HepG2 (cell line): ENCODE data around the gene CCT7. TPM values are rescaled to one million over a fixed set of nuclear protein-coding genes. Genes with fewer than 3 reads are reported as not detected.

Experiments used
- AGO1 ChIP-seq: fragments of 200-400 bp; formaldehyde crosslinking; IDR thresholded peaks from 2 replicates; pipeline ENCODE4 v1.6.1; 2017; ENCODE audit warnings: mild to moderate bottlenecking, low read depth, low read length, moderate library complexity; ENCODE audit not compliant: poor library complexity, severe bottlenecking
- CEBPG ChIP-seq: IDR thresholded peaks from 2 replicates; pipeline ENCODE4 v1.6.1; 2016
- FOXC1 ChIP-seq: sonication (generic); formaldehyde crosslinking; IDR thresholded peaks from 2 replicates; pipeline ENCODE4 v1.8.0; 2022; ENCODE audit warnings: mild to moderate bottlenecking, missing genetic modification reagents, borderline replicate concordance
- NCOA1 ChIP-seq: sonication (generic); formaldehyde crosslinking; IDR thresholded peaks from 2 replicates; pipeline ENCODE4 v1.9.0; 2021; ENCODE audit warnings: missing genetic modification reagents
- SALL1 ChIP-seq: sonication (generic); formaldehyde crosslinking; IDR thresholded peaks from 2 replicates; pipeline ENCODE4 v1.8.0; 2022; ENCODE audit warnings: mild to moderate bottlenecking, missing genetic modification reagents
- SAP130 ChIP-seq: IDR thresholded peaks from 2 replicates; pipeline ENCODE4 v1.6.1; 2016; ENCODE audit warnings: low read depth
- SRSF1 ChIP-seq: fragments of 200-400 bp; formaldehyde crosslinking; optimal IDR thresholded peaks from 2 replicates; pipeline ENCODE3; 2017; ENCODE audit warnings: mild to moderate bottlenecking, low read depth, low read length, moderate library complexity
- TOE1 ChIP-seq: sonication (generic); formaldehyde crosslinking; IDR thresholded peaks from 2 replicates; pipeline ENCODE4 v1.4.0; 2020; ENCODE audit warnings: mild to moderate bottlenecking, missing genetic modification reagents
- ZMYM4 ChIP-seq: sonication (generic); formaldehyde crosslinking; IDR thresholded peaks from 2 replicates; pipeline ENCODE4 v1.8.1; 2023; ENCODE audit warnings: mild to moderate bottlenecking, missing genetic modification reagents
- ZNF331 ChIP-seq: sonication (generic); formaldehyde crosslinking; IDR thresholded peaks from 2 replicates; pipeline ENCODE4 v1.4.0; 2020; ENCODE audit warnings: missing genetic modification reagents
- ZNF614 ChIP-seq: IDR thresholded peaks from 2 replicates; pipeline ENCODE4 v1.6.1; 2018; ENCODE audit warnings: missing biosample characterization, missing genetic modification reagents, inconsistent platforms, borderline replicate concordance
- ZNF839 ChIP-seq: sonication (generic); formaldehyde crosslinking; IDR thresholded peaks from 2 replicates; pipeline ENCODE4 v1.4.0; 2020; ENCODE audit warnings: missing genetic modification reagents, mild to moderate bottlenecking, borderline replicate concordance
- ZNF883 ChIP-seq: sonication (generic); formaldehyde crosslinking; IDR thresholded peaks from 2 replicates; pipeline ENCODE4 v1.5.1; 2020; ENCODE audit warnings: mild to moderate bottlenecking, missing genetic modification reagents; ENCODE audit errors: not compliant biosample characterization
- polyA plus RNA-seq, 8 experiments: library from polyadenylated mRNA; depleted of rRNA in 3 of 8; stranded (reverse) in 7 of 8; unstranded in 1 of 8; fragments of >200 nt; fragmentation: Illumina TruSeq in 4 of 8; extraction: Trizol in 4 of 8; gene quantifications; 2 replicates each; pipeline versions ENCODE4 v1.2.1 to v1.2.3, GENCODE V29; 2011 to 2016; ENCODE audit warnings: low read depth in 4 of 8, missing spikeins in 1 of 8, mixed read lengths in 1 of 8; ENCODE audit not compliant: insufficient read depth in 1 of 8
- total RNA-seq, 5 experiments: library from RNA; depleted of rRNA; stranded (reverse); fragments of >200 nt; fragmentation: Illumina TruSeq; extraction: Trizol; gene quantifications; 2 replicates each; pipeline ENCODE4 v1.2.3, GENCODE V29; 2016; ENCODE audit warnings: low read depth in 1 of 5
- TF ChIP-seq, protein P1 (sequence below): sonication (generic); formaldehyde crosslinking; IDR thresholded peaks from 2 replicates; pipeline ENCODE4 v1.5.0; 2020; ENCODE audit warnings: mild to moderate bottlenecking, missing genetic modification reagents, moderate library complexity
- TF ChIP-seq, protein P2 (sequence below): sonication (generic); formaldehyde crosslinking; IDR thresholded peaks from 2 replicates; pipeline ENCODE4 v1.5.1; 2020; ENCODE audit warnings: missing genetic modification reagents, mild to moderate bottlenecking, borderline replicate concordance
- TF ChIP-seq, protein P3 (sequence below): sonication (generic); formaldehyde crosslinking; IDR thresholded peaks from 2 replicates; pipeline ENCODE4 v1.5.0; 2020; ENCODE audit warnings: mild to moderate bottlenecking, missing genetic modification reagents, borderline replicate concordance
- TF ChIP-seq, protein P4 (sequence below): sonication (generic); formaldehyde crosslinking; IDR thresholded peaks from 2 replicates; pipeline ENCODE4 v1.4.0; 2020; ENCODE audit warnings: missing genetic modification reagents

CCT7 gene
- total and polyA plus RNA-seq, 2 of the 13 experiments (the other 11 are each of a cell fraction or from before 2014, with no cell fraction given), result 347 to 517 TPM

DNA sequence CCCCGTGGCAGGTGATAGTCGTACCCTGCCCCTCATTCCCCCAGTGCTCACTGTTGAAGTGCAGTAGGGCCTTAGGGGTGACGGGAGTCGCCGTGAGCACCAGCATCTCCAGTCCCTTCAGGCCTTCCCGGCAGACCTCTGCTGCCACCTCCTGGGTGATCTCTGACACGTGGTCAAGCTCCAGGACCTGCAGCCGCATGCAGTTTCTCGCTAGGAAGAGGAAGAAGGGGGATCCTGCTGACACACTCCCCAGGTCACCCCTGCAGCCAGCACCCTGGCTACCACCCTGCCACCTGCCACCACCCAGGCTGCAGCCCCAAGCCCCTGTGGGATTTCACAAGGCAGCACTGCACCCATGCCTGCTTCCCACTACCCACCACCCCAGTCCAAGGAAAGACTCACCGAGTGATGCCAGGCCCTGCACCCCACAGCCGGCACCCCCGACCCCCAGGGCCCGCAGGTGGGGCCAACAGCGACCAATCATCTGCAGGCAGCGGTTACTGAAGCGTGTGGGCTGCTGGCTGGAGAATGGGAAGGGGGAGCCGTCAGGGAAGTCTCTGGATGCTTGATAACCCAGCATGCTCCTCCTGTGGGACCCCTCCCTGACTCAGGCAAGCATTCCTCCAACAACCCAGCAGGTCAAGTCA lies 26.4 kb downstream of the CCT7 start (continued):
- TF ChIP-seq, protein P1, sequence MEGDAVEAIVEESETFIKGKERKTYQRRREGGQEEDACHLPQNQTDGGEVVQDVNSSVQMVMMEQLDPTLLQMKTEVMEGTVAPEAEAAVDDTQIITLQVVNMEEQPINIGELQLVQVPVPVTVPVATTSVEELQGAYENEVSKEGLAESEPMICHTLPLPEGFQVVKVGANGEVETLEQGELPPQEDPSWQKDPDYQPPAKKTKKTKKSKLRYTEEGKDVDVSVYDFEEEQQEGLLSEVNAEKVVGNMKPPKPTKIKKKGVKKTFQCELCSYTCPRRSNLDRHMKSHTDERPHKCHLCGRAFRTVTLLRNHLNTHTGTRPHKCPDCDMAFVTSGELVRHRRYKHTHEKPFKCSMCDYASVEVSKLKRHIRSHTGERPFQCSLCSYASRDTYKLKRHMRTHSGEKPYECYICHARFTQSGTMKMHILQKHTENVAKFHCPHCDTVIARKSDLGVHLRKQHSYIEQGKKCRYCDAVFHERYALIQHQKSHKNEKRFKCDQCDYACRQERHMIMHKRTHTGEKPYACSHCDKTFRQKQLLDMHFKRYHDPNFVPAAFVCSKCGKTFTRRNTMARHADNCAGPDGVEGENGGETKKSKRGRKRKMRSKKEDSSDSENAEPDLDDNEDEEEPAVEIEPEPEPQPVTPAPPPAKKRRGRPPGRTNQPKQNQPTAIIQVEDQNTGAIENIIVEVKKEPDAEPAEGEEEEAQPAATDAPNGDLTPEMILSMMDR (CRISPR knock-in tag), result peak; percentile 96
- TF ChIP-seq, protein P2, sequence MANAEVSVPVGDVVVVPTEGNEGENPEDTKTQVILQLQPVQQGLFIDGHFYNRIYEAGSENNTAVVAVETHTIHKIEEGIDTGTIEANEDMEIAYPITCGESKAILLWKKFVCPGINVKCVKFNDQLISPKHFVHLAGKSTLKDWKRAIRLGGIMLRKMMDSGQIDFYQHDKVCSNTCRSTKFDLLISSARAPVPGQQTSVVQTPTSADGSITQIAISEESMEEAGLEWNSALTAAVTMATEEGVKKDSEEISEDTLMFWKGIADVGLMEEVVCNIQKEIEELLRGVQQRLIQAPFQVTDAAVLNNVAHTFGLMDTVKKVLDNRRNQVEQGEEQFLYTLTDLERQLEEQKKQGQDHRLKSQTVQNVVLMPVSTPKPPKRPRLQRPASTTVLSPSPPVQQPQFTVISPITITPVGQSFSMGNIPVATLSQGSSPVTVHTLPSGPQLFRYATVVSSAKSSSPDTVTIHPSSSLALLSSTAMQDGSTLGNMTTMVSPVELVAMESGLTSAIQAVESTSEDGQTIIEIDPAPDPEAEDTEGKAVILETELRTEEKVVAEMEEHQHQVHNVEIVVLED (CRISPR knock-in tag), result 0 out of 2 replicates have a peak, but pooled peaks have one; percentile 31
- TF ChIP-seq ZMYM4 (CRISPR knock-in tag), result peak; percentile 57; the same call in 1 of the 2 replicates
- peak; percentile 44 for TF ChIP-seq AGO1
- 0 out of 2 replicates have a peak, but pooled peaks have one; percentile 51 for TF ChIP-seq NCOA1
- peak; percentile 35; the same call in 1 of the 2 replicates for TF ChIP-seq ZNF614 (CRISPR knock-in tag)
- peak; percentile 29 for TF ChIP-seq SRSF1
- TF ChIP-seq FOXC1, result peak; percentile 78; the same call in 1 of the 2 replicates
- peak; percentile 65; the same call in 1 of the 2 replicates for TF ChIP-seq SALL1 (CRISPR knock-in tag)
- peak; percentile 35; the same call in 1 of the 2 replicates for TF ChIP-seq ZNF331
- TF ChIP-seq ZNF839, result peak; percentile 37; the same call in 1 of the 2 replicates
- TF ChIP-seq CEBPG, result 0 out of 2 replicates have a peak, but pooled peaks have one; percentile 6
- TF ChIP-seq, protein P3, sequence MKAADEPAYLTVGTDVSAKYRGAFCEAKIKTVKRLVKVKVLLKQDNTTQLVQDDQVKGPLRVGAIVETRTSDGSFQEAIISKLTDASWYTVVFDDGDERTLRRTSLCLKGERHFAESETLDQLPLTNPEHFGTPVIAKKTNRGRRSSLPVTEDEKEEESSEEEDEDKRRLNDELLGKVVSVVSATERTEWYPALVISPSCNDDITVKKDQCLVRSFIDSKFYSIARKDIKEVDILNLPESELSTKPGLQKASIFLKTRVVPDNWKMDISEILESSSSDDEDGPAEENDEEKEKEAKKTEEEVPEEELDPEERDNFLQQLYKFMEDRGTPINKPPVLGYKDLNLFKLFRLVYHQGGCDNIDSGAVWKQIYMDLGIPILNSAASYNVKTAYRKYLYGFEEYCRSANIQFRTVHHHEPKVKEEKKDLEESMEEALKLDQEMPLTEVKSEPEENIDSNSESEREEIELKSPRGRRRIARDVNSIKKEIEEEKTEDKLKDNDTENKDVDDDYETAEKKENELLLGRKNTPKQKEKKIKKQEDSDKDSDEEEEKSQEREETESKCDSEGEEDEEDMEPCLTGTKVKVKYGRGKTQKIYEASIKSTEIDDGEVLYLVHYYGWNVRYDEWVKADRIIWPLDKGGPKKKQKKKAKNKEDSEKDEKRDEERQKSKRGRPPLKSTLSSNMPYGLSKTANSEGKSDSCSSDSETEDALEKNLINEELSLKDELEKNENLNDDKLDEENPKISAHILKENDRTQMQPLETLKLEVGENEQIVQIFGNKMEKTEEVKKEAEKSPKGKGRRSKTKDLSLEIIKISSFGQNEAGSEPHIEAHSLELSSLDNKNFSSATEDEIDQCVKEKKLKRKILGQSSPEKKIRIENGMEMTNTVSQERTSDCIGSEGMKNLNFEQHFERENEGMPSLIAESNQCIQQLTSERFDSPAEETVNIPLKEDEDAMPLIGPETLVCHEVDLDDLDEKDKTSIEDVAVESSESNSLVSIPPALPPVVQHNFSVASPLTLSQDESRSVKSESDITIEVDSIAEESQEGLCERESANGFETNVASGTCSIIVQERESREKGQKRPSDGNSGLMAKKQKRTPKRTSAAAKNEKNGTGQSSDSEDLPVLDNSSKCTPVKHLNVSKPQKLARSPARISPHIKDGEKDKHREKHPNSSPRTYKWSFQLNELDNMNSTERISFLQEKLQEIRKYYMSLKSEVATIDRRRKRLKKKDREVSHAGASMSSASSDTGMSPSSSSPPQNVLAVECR (CRISPR knock-in tag), result peak; percentile 75
- TF ChIP-seq, protein P4, sequence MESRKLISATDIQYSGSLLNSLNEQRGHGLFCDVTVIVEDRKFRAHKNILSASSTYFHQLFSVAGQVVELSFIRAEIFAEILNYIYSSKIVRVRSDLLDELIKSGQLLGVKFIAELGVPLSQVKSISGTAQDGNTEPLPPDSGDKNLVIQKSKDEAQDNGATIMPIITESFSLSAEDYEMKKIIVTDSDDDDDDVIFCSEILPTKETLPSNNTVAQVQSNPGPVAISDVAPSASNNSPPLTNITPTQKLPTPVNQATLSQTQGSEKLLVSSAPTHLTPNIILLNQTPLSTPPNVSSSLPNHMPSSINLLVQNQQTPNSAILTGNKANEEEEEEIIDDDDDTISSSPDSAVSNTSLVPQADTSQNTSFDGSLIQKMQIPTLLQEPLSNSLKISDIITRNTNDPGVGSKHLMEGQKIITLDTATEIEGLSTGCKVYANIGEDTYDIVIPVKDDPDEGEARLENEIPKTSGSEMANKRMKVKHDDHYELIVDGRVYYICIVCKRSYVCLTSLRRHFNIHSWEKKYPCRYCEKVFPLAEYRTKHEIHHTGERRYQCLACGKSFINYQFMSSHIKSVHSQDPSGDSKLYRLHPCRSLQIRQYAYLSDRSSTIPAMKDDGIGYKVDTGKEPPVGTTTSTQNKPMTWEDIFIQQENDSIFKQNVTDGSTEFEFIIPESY (CRISPR knock-in tag), result peak; percentile 85
- peak; percentile 19 for TF ChIP-seq ZNF883 (CRISPR knock-in tag)
- no peak for TF ChIP-seq TOE1 (CRISPR knock-in tag)
- TF ChIP-seq SAP130, result peak; percentile 53; the same call in 1 of the 2 replicates
